ENCODE measurements around the gene SLC27A5.
A peak's percentile ranks its signal among the peaks of the same experiment; 100 is the strongest.

SLC27A5 gene

GRCh38 chr19:58499021-58499927 lies 12.5 kb downstream of the SLC27A5 start (continued):
- TF ChIP-seq ZBTB11 (tag by site-specific recombination; conservative IDR thresholded peaks at IDR 0.05; ENCODE audit: low read depth), result peak; percentile 99
- no peak for TF ChIP-seq ZNF302 (tag by site-specific recombination; IDR thresholded peaks at IDR 0.05; ENCODE audit: low read depth)
- no peak for TF ChIP-seq MZF1 (tag by site-specific recombination; IDR thresholded peaks at IDR 0.05; ENCODE audit: borderline replicate concordance)
- no peak for TF ChIP-seq ZNF677 (tag by site-specific recombination; IDR thresholded peaks at IDR 0.05)
- no peak for TF ChIP-seq ZNF423 (tag by site-specific recombination; IDR thresholded peaks at IDR 0.05)
- TF ChIP-seq ZNF114 (tag by site-specific recombination; IDR thresholded peaks at IDR 0.05), result no peak
- TF ChIP-seq ZNF530 (tag by site-specific recombination; IDR thresholded peaks at IDR 0.05; ENCODE audit: low read depth), result no peak
- TF ChIP-seq ZNF404 (tag by site-specific recombination; IDR thresholded peaks at IDR 0.05), result no peak
- TF ChIP-seq ZNF214 (tag by site-specific recombination; IDR thresholded peaks at IDR 0.05; ENCODE audit: borderline replicate concordance), result no peak
- TF ChIP-seq ZBTB10 (tag by site-specific recombination; IDR thresholded peaks at IDR 0.05), result no peak
- peak; percentile 73 for TF ChIP-seq SCRT1 (tag by site-specific recombination; IDR thresholded peaks at IDR 0.05; ENCODE audit: borderline replicate concordance)
- TF ChIP-seq EGR2 (tag by site-specific recombination; IDR thresholded peaks at IDR 0.05; ENCODE audit: low read depth), result no peak
- TF ChIP-seq ZNF362 (tag by site-specific recombination; IDR thresholded peaks at IDR 0.05), result no peak
- no peak for TF ChIP-seq KLF7 (tag by site-specific recombination; IDR thresholded peaks at IDR 0.05; ENCODE audit: borderline replicate concordance)
- 0 out of 2 replicates have a peak, but pooled peaks have one; percentile 59 for TF ChIP-seq HOXC10 (CRISPR knock-in tag; IDR thresholded peaks at IDR 0.05)
- no peak for TF ChIP-seq ZNF354C (tag by site-specific recombination; IDR thresholded peaks at IDR 0.05; ENCODE audit: borderline replicate concordance, low read depth)
- TF ChIP-seq ZNF266 (tag by site-specific recombination; IDR thresholded peaks at IDR 0.05; ENCODE audit: low read depth), result no peak
- peak; percentile 54; the same call in 1 of the 2 replicates for TF ChIP-seq ZNF639 (tag by site-specific recombination; IDR thresholded peaks at IDR 0.05)
- no peak for TF ChIP-seq TRIM28 (IDR thresholded peaks at IDR 0.05; ENCODE audit: borderline replicate concordance, low read length)
- peak; percentile 72 for TF ChIP-seq SP7 (tag by site-specific recombination; IDR thresholded peaks at IDR 0.05)
- TF ChIP-seq ZNF202 (tag by site-specific recombination; IDR thresholded peaks at IDR 0.05; ENCODE audit: borderline replicate concordance), result no peak
- no peak for TF ChIP-seq ZNF16 (tag by site-specific recombination; IDR thresholded peaks at IDR 0.05; ENCODE audit: low read depth)
- TF ChIP-seq ZNF23 (tag by site-specific recombination; IDR thresholded peaks at IDR 0.05; ENCODE audit: borderline replicate concordance), result no peak
- peak; percentile 88 for TF ChIP-seq ZSCAN30 (tag by site-specific recombination; IDR thresholded peaks at IDR 0.05)
- peak; percentile 92 for TF ChIP-seq KLF16 (tag by site-specific recombination; IDR thresholded peaks at IDR 0.05)
- TF ChIP-seq ZNF560 (tag by site-specific recombination; IDR thresholded peaks at IDR 0.05; ENCODE audit: borderline replicate concordance), result no peak
- no peak for TF ChIP-seq ZNF549 (tag by site-specific recombination; IDR thresholded peaks at IDR 0.05)
- TF ChIP-seq ZNF510 (tag by site-specific recombination; IDR thresholded peaks at IDR 0.05; ENCODE audit: insufficient replicate concordance), result peak; percentile 9
- TF ChIP-seq ZNF596 (tag by site-specific recombination; IDR thresholded peaks at IDR 0.05), result no peak
- TF ChIP-seq WT1 (tag by site-specific recombination; IDR thresholded peaks at IDR 0.05), result no peak
- no peak for TF ChIP-seq ZNF624 (tag by site-specific recombination; IDR thresholded peaks at IDR 0.05)
